Measurements from ENCODE around the gene PLAC1. TPM values are rescaled to one million over a fixed set of nuclear protein-coding genes. Genes with fewer than 3 reads are reported as not detected.

Gene PLAC1
- total RNA-seq, 1 experiment from 2014 or later = 0.51 TPM

GRCh38 chrX:134537179-134537955, 120.9 kb downstream of the PLAC1 start:
- in situ Hi-C loops (cut with HindIII; ENCODE audit: low pct_unique_long_range_greater_than_20kb, low sequenced_read_pairs) (no loop called here), intact Hi-C loops (cut with micrococcal nuclease; ENCODE audit: unreplicated experiment) (no loop called here)
- DNase-seq (ENCODE audit: low read depth, low spot score) = no peak
- Histone ChIP-seq H3K4me3 (ENCODE audit: low read depth in 2 of 2, low read length in 2 of 2) (no peak overlapping the region), H3K27me3 (ENCODE audit: control insufficient read depth, insufficient read depth, low read length) (no peaks in the 10 kb centered on the region), H3K9me3 (ENCODE audit: control insufficient read depth, insufficient read depth, low read depth, low read length) (no peaks in the 10 kb centered on the region), H3K27ac (ENCODE audit: low read length) (peak overlapping the region; percentile 57), H3K4me1 (ENCODE audit: control insufficient read depth, insufficient read depth, low read length) (peaks cover 15% of the 10 kb centered on the region), H3K36me3 (ENCODE audit: control insufficient read depth, insufficient read depth, low read length) (no peaks in the 10 kb centered on the region)
- CTCF ChIA-PET = no interaction called here
- ATAC-seq = peak; percentile 72
- no TSS peak for BruUV-seq (replicated peaks)
- POLR2A ChIA-PET = interaction anchor here (0.7 kb wide), 1 partner anchor 31 kb away, joined by 5 read pairs; no protein-coding TSS in a partner anchor
- TF ChIP-seq CTCF (IDR thresholded peaks at IDR 0.05) (no peak), SIN3A (IDR thresholded peaks at IDR 0.05; ENCODE audit: borderline replicate concordance, insufficient read depth, low read depth, low read length) (no peak), REST (IDR thresholded peaks at IDR 0.05; ENCODE audit: insufficient read depth in 1 of 2, low read depth in 2 of 2, low read length in 1 of 2) (no peak), TCF7L2 (IDR thresholded peaks at IDR 0.05; ENCODE audit: low read depth, low read length) (no peak), POLR2AphosphoS5 (IDR thresholded peaks at IDR 0.05; ENCODE audit: low read depth, low read length) (no peak)

- H3K4me1 ChIP-seq (ENCODE audit: control insufficient read depth, insufficient read depth, low read length) = peaks cover 15% of the 10 kb centered on the region
- H3K9me3 ChIP-seq (ENCODE audit: control insufficient read depth, insufficient read depth, low read depth, low read length) = no peaks in the 10 kb centered on the region
- BruUV-seq (replicated peaks) = no TSS peak
- ATAC-seq = no peak
- no peaks in the 10 kb centered on the region for H3K27me3 ChIP-seq (ENCODE audit: control insufficient read depth, insufficient read depth, low read length)
- no peak overlapping the region for H3K27ac ChIP-seq (ENCODE audit: low read length)
- ChIA-PET CTCF (no interaction called here), POLR2A (no interaction called here)
- no peak for DNase-seq (ENCODE audit: low read depth, low spot score)
- no peak for TF ChIP-seq REST (IDR thresholded peaks at IDR 0.05; ENCODE audit: insufficient read depth in 1 of 2, low read depth in 2 of 2, low read length in 1 of 2)
- no peak for TF ChIP-seq TCF7L2 (IDR thresholded peaks at IDR 0.05; ENCODE audit: low read depth, low read length)
- TF ChIP-seq POLR2AphosphoS5 (IDR thresholded peaks at IDR 0.05; ENCODE audit: low read depth, low read length) = no peak
- no peak for TF ChIP-seq SIN3A (IDR thresholded peaks at IDR 0.05; ENCODE audit: borderline replicate concordance, insufficient read depth, low read depth, low read length)
- no peak for TF ChIP-seq CTCF (IDR thresholded peaks at IDR 0.05)
- in situ Hi-C loops (cut with HindIII; ENCODE audit: low pct_unique_long_range_greater_than_20kb, low sequenced_read_pairs) (no loop called here), intact Hi-C loops (cut with micrococcal nuclease; ENCODE audit: unreplicated experiment) (no loop called here)
- no peaks in the 10 kb centered on the region for H3K36me3 ChIP-seq (ENCODE audit: control insufficient read depth, insufficient read depth, low read length)
- no peak overlapping the region for H3K4me3 ChIP-seq (ENCODE audit: low read depth in 2 of 2, low read length in 2 of 2)
These were observed 124.3 kb downstream of the PLAC1 start for GRCh38 chrX:134533952-134534351.
